GM23248 (cell line): ENCODE measurements around the gene ACOT13. TPM values are rescaled to one million over a fixed set of nuclear protein-coding genes. Genes with fewer than 3 reads are reported as not detected.
A peak's percentile ranks its signal among the peaks of the same experiment; 100 is the strongest.
"Not testable (repeated sequence)": the region's sequence is repeated elsewhere in the genome, so short reads cannot be mapped to it uniquely, and the experiment has no call there.

ENCODE experiments used
- DNase-seq: peaks from one replicate; pipeline ENCODE4 v3.0.0-alpha.2; 2015
- H2AFZ ChIP-seq: fragments of 200-600 bp; sonication (generic); 2 replicates; pipeline ENCODE4 v1.6.1; 2016; ENCODE audit warnings: antibody characterized with exemption
- H3F3A ChIP-seq: fragments of 200-600 bp; sonication (generic); 2 replicates; pipeline ENCODE4 v1.6.1; 2016; ENCODE audit warnings: mild to moderate bottlenecking, antibody characterized with exemption, mixed run types; ENCODE audit not compliant: insufficient read depth
- H3K27ac ChIP-seq: fragments of 200-600 bp; sonication (generic); 2 replicates; pipeline ENCODE4 v1.5.1; 2016; ENCODE audit warnings: mild to moderate bottlenecking
- H3K27me3 ChIP-seq: fragments of 200-600 bp; sonication (generic); replicated peaks from 2 replicates; pipeline ENCODE4 v1.6.1; 2016; ENCODE audit warnings: mild to moderate bottlenecking; ENCODE audit not compliant: insufficient read depth
- H3K36me3 ChIP-seq: fragments of 200-600 bp; sonication (generic); 2 replicates; pipeline ENCODE4 v1.6.1; 2016; ENCODE audit warnings: low read depth, mild to moderate bottlenecking
- H3K4me1 ChIP-seq: fragments of 200-600 bp; sonication (generic); 2 replicates; pipeline ENCODE4 v1.6.1; 2016; ENCODE audit warnings: mild to moderate bottlenecking; ENCODE audit not compliant: insufficient read depth
- H3K4me2 ChIP-seq: fragments of 200-600 bp; sonication (generic); one replicate; pipeline ENCODE4 v1.6.1; 2016; ENCODE audit warnings: mild to moderate bottlenecking; ENCODE audit not compliant: unreplicated experiment
- H3K4me3 ChIP-seq: fragments of 200-600 bp; sonication (generic); 2 replicates; pipeline ENCODE4 v1.5.1; 2016; ENCODE audit warnings: mild to moderate bottlenecking
- H3K79me2 ChIP-seq: fragments of 200-600 bp; sonication (generic); 2 replicates; pipeline ENCODE4 v1.6.1; 2016; ENCODE audit warnings: mild to moderate bottlenecking; ENCODE audit not compliant: insufficient read depth
- H3K9ac ChIP-seq: fragments of 200-600 bp; sonication (generic); 2 replicates; pipeline ENCODE4 v1.6.1; 2016; ENCODE audit warnings: mild to moderate bottlenecking
- H3K9me2 ChIP-seq: fragments of 200-600 bp; sonication (generic); 2 replicates; pipeline ENCODE4 v1.6.1; 2016; ENCODE audit warnings: mixed run types, mild to moderate bottlenecking, moderate library complexity; ENCODE audit not compliant: insufficient read depth
- H3K9me3 ChIP-seq: fragments of 200-600 bp; sonication (generic); one replicate; pipeline ENCODE4 v1.6.1; 2017; ENCODE audit warnings: low read depth
- H4K20me1 ChIP-seq: fragments of 200-600 bp; sonication (generic); 2 replicates; pipeline ENCODE4 v1.6.0; 2016; ENCODE audit not compliant: insufficient read depth
- EZH2 ChIP-seq: fragments of 200-600 bp; sonication (generic); IDR thresholded peaks from 2 replicates; pipeline ENCODE4 v1.6.1; 2018; ENCODE audit warnings: antibody characterized with exemption, mild to moderate bottlenecking; ENCODE audit not compliant: insufficient read depth, poor library complexity, severe bottlenecking
- EZH2phosphoT487 ChIP-seq: fragments of 200-600 bp; sonication (generic); IDR thresholded peaks from 2 replicates; pipeline ENCODE4 v1.6.1; 2018; ENCODE audit warnings: antibody characterized with exemption, moderate library complexity, mild to moderate bottlenecking, low read depth; ENCODE audit not compliant: insufficient read depth
- WGBS, 2 experiments: methylation state at CpG; one replicate each; pipeline ENCODE4 v1.1.6; 2015 to 2017; ENCODE audit warnings: low lambda C conversion rate in 2 of 2, low coverage in 1 of 2; ENCODE audit errors: missing lambda C conversion rate in 2 of 2; 5-methylcytosine and 5-hydroxymethylcytosine counted together
- in situ Hi-C: fragments of 300-500 bp; cut with MboI; formaldehyde crosslinking; loops from 2 replicates; pipeline ENCODE4 v1.15.0; 2020
- polyA plus RNA-seq: library from polyadenylated mRNA; unstranded; fragments of >200 nt; fragmentation: Nextera tagmentation; extraction: Ambion mirVana; gene quantifications from 2 replicates; pipeline ENCODE4 v1.2.1, GENCODE V29; 2016
- total RNA-seq: library from RNA; depleted of rRNA; stranded (reverse); fragments of >200 nt; shearing (Covaris generic); gene quantifications from 2 replicates; pipeline ENCODE4 v1.2.3, GENCODE V29; 2014

ACOT13 gene
- total and polyA plus RNA-seq, 2 experiments from 2014 or later: 3.4 to 26.2 TPM

DNA sequence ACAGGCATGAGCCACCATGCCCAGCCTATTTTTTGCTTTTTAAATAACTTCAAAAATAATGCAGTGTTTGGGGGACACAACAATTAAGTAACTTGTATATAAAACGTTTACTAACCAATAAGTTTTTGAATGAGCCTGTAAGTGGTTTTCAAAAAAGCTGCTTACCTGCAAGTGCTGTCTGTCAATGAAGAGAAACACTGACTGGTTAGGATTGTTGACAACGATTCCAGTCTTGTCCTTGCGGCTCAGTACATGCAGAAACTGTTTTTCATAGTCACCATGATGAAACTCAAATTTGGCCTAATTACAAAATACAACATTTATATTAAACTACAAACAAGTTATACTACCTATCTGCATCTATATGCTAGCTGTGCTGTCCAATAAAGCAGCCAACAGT lies 41.7 kb downstream of the ACOT13 start:
- WGBS, 2 experiments: 70 to 75% methylated on average over 3 of the region's 3 CpGs
- H3F3A ChIP-seq: peaks cover 84% of the 10 kb centered on the region
- no peak overlapping the region for H3K4me2 ChIP-seq
- no peak overlapping the region for H3K27ac ChIP-seq
- H3K4me1 ChIP-seq: peaks cover 8% of the 10 kb centered on the region
- in situ Hi-C loops: no loop called here
- H3K27me3 ChIP-seq: no peaks in the 10 kb centered on the region
- H4K20me1 ChIP-seq: 0 out of 2 replicates have a peak, but pooled peaks cover 10% of the 10 kb centered on the region
- no peak overlapping the region for H3K4me3 ChIP-seq
- DNase-seq: no peak
- TF ChIP-seq EZH2 (no peak), EZH2phosphoT487 (no peak)
- no peak overlapping the region for H3K9ac ChIP-seq
- peaks cover 96% of the 10 kb centered on the region for H3K36me3 ChIP-seq
- H2AFZ ChIP-seq: no peak overlapping the region
- peaks cover 91% of the 10 kb centered on the region for H3K79me2 ChIP-seq
- H3K9me2 ChIP-seq: no peaks in the 10 kb centered on the region
- H3K9me3 ChIP-seq: no peaks in the 10 kb centered on the region

GRCh38 chr6:24709014-24709711 lies 42.3 kb downstream of the ACOT13 start:
- H3K79me2 ChIP-seq: peaks cover 96% of the 10 kb centered on the region
- H3K27ac ChIP-seq: no peak overlapping the region
- H3K9me3 ChIP-seq: no peaks in the 10 kb centered on the region
- H3K27me3 ChIP-seq: no peaks in the 10 kb centered on the region
- H4K20me1 ChIP-seq: peaks cover 14% of the 10 kb centered on the region; the same call in 1 of the 2 replicates
- H3F3A ChIP-seq: peaks cover 84% of the 10 kb centered on the region
- H3K4me3 ChIP-seq: no peak overlapping the region
- no peaks in the 10 kb centered on the region for H3K9me2 ChIP-seq
- peaks cover 96% of the 10 kb centered on the region for H3K36me3 ChIP-seq
- no peak overlapping the region for H3K9ac ChIP-seq
- no peak for DNase-seq
- WGBS, 2 experiments: 86 to 90% methylated on average over 4 of the region's 4 CpGs
- H3K4me2 ChIP-seq: no peak overlapping the region
- no peak overlapping the region for H2AFZ ChIP-seq
- H3K4me1 ChIP-seq: peaks cover 13% of the 10 kb centered on the region
- in situ Hi-C loops: no loop called here
- TF ChIP-seq EZH2 (no peak), EZH2phosphoT487 (no peak)

- H3K27me3 ChIP-seq: no peaks in the 10 kb centered on the region
- peaks cover 96% of the 10 kb centered on the region for H3K36me3 ChIP-seq
- 98 to 99% methylated on average over 10 of the region's 10 CpGs for WGBS, 2 experiments
- peaks cover 98% of the 10 kb centered on the region for H3K79me2 ChIP-seq
- in situ Hi-C loops: no loop called here
- no peaks in the 10 kb centered on the region for H3K9me3 ChIP-seq
- H3K4me1 ChIP-seq: peaks cover 28% of the 10 kb centered on the region
- H3K4me3 ChIP-seq: no peak overlapping the region
- no peak overlapping the region for H3K27ac ChIP-seq
- peaks cover 21% of the 10 kb centered on the region for H4K20me1 ChIP-seq
- peaks cover 80% of the 10 kb centered on the region for H3F3A ChIP-seq
- TF ChIP-seq EZH2phosphoT487 (no peak), EZH2 (no peak)
- no peak overlapping the region for H2AFZ ChIP-seq
- H3K4me2 ChIP-seq: no peak overlapping the region
- H3K9ac ChIP-seq: no peak overlapping the region
- H3K9me2 ChIP-seq: no peaks in the 10 kb centered on the region
- DNase-seq: no peak
Observed at GRCh38 chr6:24710519-24711303, 43.8 kb downstream of the ACOT13 start.

GRCh38 chr6:24716602-24717148 lies 49.8 kb downstream of the ACOT13 start:
- Histone ChIP-seq H3K36me3 (peaks cover 55% of the 10 kb centered on the region), H3K9ac (peak overlapping the region; percentile 100), H3F3A (peaks cover 52% of the 10 kb centered on the region), H3K79me2 (peaks cover 90% of the 10 kb centered on the region), H3K4me2 (peak overlapping the region; percentile 99), H4K20me1 (peaks cover 46% of the 10 kb centered on the region), H3K4me3 (peak overlapping the region; percentile 97), H3K4me1 (peaks cover 45% of the 10 kb centered on the region)
- in situ Hi-C loops, H2AFZ ChIP-seq, H3K27me3 ChIP-seq, DNase-seq, H3K9me3 ChIP-seq, H3K9me2 ChIP-seq, H3K27ac ChIP-seq: not testable (repeated sequence)
- 71 to 75% methylated on average over 7 of the region's 7 CpGs for WGBS, 2 experiments
